ENCODE results near the gene FCHSD2. TPM values are rescaled to one million over a fixed set of nuclear protein-coding genes. Genes with fewer than 3 reads are reported as not detected.

FCHSD2 gene
- total and polyA plus RNA-seq, 2 of the 13 experiments (the other 11 are each of a cell fraction or from before 2014, with no cell fraction given): 20.5 to 24.8 TPM

DNA sequence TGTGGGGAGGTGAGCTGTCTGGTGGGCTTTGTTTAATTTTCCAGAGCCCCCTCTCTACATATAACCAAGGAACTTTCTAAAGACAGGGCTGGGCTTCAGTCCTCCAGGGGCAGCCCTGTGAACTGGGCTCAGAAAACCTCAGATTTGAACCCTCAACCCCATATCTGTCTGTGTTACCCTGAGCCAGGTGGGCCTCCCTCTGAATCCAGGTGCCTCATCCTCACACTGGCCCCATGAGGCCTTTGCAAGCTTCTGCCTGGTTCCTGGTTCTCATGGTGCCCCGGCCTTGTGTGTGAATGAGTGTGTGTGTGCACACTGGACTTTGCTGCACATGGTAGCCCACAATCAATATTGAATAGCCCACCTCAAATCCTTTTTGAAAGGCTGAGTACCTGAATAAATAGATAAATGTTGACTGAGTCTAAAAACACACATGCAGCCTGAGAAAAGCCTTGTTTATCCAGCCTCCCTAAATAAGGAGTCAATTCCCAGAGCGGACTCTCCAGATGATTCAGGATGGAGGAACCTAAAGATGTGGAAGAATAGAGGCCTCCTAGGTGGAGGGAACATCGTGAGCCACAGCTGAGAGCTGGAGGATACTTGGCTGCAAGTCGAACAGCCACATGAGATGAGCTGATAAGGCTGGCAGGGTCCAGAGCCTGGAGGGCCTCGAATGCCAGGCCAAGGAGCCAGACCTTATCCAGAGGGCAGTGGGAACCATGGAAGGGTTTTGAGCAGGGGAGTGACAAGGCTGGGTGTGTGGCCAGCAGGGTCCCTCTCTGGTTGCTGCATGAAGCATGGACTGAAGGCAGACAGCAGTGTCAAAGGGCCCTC lies 47.8 kb upstream of the FCHSD2 start (continued):
- TF ChIP-seq, protein P1, sequence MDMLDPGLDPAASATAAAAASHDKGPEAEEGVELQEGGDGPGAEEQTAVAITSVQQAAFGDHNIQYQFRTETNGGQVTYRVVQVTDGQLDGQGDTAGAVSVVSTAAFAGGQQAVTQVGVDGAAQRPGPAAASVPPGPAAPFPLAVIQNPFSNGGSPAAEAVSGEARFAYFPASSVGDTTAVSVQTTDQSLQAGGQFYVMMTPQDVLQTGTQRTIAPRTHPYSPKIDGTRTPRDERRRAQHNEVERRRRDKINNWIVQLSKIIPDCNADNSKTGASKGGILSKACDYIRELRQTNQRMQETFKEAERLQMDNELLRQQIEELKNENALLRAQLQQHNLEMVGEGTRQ (IDR thresholded peaks at IDR 0.05; ENCODE audit: low read depth, low read length): no peak
- TF ChIP-seq, protein P1 (CRISPR knock-in tag; IDR thresholded peaks at IDR 0.05; ENCODE audit: borderline replicate concordance): no peak
- TF ChIP-seq BCL6 (CRISPR knock-in tag; IDR thresholded peaks at IDR 0.05) (peak; percentile 36; the same call in 1 of the 2 replicates), NAIF1 (CRISPR knock-in tag; IDR thresholded peaks at IDR 0.05; ENCODE audit: borderline replicate concordance) (no peak), HDAC1 (CRISPR knock-in tag; IDR thresholded peaks at IDR 0.05) (peak; percentile 20; the same call in 1 of the 2 replicates), ATM (IDR thresholded peaks at IDR 0.05; ENCODE audit: borderline replicate concordance) (no peak), ZNF660 (CRISPR knock-in tag; IDR thresholded peaks at IDR 0.05; ENCODE audit: borderline replicate concordance, low read depth) (no peak), SOX13 (IDR thresholded peaks at IDR 0.05) (no peak), SOX13 (CRISPR knock-in tag; conservative IDR thresholded peaks at IDR 0.05 in 1 of 2, IDR thresholded peaks at IDR 0.05 in 1 of 2) (peak in 1 of 2 experiments; percentile 16; a peak in 1 of 4 replicates), TBX3 (IDR thresholded peaks at IDR 0.05; ENCODE audit: borderline replicate concordance) (peak; percentile 59; the same call in 1 of the 2 replicates), HES4 (CRISPR knock-in tag; IDR thresholded peaks at IDR 0.05; ENCODE audit: borderline replicate concordance) (no peak), ZNF577 (CRISPR knock-in tag; IDR thresholded peaks at IDR 0.05; ENCODE audit: borderline replicate concordance, low read depth) (no peak)
- TF ChIP-seq, protein P2, sequence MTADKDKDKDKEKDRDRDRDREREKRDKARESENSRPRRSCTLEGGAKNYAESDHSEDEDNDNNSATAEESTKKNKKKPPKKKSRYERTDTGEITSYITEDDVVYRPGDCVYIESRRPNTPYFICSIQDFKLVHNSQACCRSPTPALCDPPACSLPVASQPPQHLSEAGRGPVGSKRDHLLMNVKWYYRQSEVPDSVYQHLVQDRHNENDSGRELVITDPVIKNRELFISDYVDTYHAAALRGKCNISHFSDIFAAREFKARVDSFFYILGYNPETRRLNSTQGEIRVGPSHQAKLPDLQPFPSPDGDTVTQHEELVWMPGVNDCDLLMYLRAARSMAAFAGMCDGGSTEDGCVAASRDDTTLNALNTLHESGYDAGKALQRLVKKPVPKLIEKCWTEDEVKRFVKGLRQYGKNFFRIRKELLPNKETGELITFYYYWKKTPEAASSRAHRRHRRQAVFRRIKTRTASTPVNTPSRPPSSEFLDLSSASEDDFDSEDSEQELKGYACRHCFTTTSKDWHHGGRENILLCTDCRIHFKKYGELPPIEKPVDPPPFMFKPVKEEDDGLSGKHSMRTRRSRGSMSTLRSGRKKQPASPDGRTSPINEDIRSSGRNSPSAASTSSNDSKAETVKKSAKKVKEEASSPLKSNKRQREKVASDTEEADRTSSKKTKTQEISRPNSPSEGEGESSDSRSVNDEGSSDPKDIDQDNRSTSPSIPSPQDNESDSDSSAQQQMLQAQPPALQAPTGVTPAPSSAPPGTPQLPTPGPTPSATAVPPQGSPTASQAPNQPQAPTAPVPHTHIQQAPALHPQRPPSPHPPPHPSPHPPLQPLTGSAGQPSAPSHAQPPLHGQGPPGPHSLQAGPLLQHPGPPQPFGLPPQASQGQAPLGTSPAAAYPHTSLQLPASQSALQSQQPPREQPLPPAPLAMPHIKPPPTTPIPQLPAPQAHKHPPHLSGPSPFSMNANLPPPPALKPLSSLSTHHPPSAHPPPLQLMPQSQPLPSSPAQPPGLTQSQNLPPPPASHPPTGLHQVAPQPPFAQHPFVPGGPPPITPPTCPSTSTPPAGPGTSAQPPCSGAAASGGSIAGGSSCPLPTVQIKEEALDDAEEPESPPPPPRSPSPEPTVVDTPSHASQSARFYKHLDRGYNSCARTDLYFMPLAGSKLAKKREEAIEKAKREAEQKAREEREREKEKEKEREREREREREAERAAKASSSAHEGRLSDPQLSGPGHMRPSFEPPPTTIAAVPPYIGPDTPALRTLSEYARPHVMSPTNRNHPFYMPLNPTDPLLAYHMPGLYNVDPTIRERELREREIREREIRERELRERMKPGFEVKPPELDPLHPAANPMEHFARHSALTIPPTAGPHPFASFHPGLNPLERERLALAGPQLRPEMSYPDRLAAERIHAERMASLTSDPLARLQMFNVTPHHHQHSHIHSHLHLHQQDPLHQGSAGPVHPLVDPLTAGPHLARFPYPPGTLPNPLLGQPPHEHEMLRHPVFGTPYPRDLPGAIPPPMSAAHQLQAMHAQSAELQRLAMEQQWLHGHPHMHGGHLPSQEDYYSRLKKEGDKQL (CRISPR knock-in tag; IDR thresholded peaks at IDR 0.05; ENCODE audit: low read depth): peak; percentile 70
- TF ChIP-seq, protein P3, sequence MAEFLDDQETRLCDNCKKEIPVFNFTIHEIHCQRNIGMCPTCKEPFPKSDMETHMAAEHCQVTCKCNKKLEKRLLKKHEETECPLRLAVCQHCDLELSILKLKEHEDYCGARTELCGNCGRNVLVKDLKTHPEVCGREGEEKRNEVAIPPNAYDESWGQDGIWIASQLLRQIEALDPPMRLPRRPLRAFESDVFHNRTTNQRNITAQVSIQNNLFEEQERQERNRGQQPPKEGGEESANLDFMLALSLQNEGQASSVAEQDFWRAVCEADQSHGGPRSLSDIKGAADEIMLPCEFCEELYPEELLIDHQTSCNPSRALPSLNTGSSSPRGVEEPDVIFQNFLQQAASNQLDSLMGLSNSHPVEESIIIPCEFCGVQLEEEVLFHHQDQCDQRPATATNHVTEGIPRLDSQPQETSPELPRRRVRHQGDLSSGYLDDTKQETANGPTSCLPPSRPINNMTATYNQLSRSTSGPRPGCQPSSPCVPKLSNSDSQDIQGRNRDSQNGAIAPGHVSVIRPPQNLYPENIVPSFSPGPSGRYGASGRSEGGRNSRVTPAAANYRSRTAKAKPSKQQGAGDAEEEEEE (CRISPR knock-in tag; IDR thresholded peaks at IDR 0.05; ENCODE audit: borderline replicate concordance): no peak
- TF ChIP-seq, protein P4, sequence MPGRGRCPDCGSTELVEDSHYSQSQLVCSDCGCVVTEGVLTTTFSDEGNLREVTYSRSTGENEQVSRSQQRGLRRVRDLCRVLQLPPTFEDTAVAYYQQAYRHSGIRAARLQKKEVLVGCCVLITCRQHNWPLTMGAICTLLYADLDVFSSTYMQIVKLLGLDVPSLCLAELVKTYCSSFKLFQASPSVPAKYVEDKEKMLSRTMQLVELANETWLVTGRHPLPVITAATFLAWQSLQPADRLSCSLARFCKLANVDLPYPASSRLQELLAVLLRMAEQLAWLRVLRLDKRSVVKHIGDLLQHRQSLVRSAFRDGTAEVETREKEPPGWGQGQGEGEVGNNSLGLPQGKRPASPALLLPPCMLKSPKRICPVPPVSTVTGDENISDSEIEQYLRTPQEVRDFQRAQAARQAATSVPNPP (CRISPR knock-in tag; IDR thresholded peaks at IDR 0.05): 0 out of 2 replicates have a peak, but pooled peaks have one; percentile 26
